CD8-positive, alpha-beta memory T cell (primary cell): Measurements from ENCODE around the gene CCDC136. TPM values are rescaled to one million over a fixed set of nuclear protein-coding genes. Genes with fewer than 3 reads are reported as not detected.

Source experiments
- CTCF ChIA-PET: fragments of 350-600 bp; sonication (Branson Sonifier 250); formaldehyde crosslinking; loops from one replicate; lab custom pipeline; 2021; ENCODE audit warnings: antibody characterized with exemption; lab: Charles Lee
- POLR2A ChIA-PET: fragments of 350-600 bp; sonication (Branson Sonifier 250); formaldehyde crosslinking; loops from one replicate; lab custom pipeline; 2021; ENCODE audit warnings: antibody characterized with exemption; lab: Charles Lee
- DNase-seq, 5 donors: peaks; one replicate each; pipeline versions ENCODE4 v3.0.0 to v3.0.0-alpha.2; 2020 to 2022; ENCODE audit warnings: mixed read lengths in 1 of 5
- H3K27ac ChIP-seq: one replicate; pipeline ENCODE4 v1.7.0; 2013; ENCODE audit warnings: low read depth, mild to moderate bottlenecking, low read length, moderate library complexity
- H3K27me3 ChIP-seq: 2 replicates; pipeline ENCODE4 v1.7.0; 2013; ENCODE audit warnings: low read length, mild to moderate bottlenecking; ENCODE audit not compliant: insufficient read depth, poor library complexity, severe bottlenecking
- H3K36me3 ChIP-seq: 2 replicates; pipeline ENCODE4 v1.7.0; 2013; ENCODE audit warnings: mild to moderate bottlenecking, low read length, moderate library complexity; ENCODE audit not compliant: insufficient read depth
- H3K4me1 ChIP-seq: 2 replicates; pipeline ENCODE4 v1.7.0; 2013; ENCODE audit warnings: mild to moderate bottlenecking, low read length, moderate library complexity; ENCODE audit not compliant: insufficient read depth
- H3K4me3 ChIP-seq: 2 replicates; pipeline ENCODE4 v1.7.0; 2013; ENCODE audit warnings: mild to moderate bottlenecking, low read length
- H3K9me3 ChIP-seq: 2 replicates; pipeline ENCODE4 v1.7.0; 2013; ENCODE audit warnings: mild to moderate bottlenecking, low read length
- H3K27ac Mint-ChIP-seq, 8 donors: one replicate each; pipeline ENCODE4 v1.8.0; 2020 to 2021; ENCODE audit warnings: mixed read lengths in 8 of 8, mild to moderate bottlenecking in 6 of 8, inconsistent platforms in 3 of 8, moderate library complexity in 3 of 8
- H3K27me3 Mint-ChIP-seq, 2 donors: one replicate each; pipeline ENCODE4 v1.8.0; 2020 to 2021; ENCODE audit warnings: mixed read lengths in 2 of 2, mild to moderate bottlenecking in 1 of 2, moderate library complexity in 1 of 2
- H3K36me3 Mint-ChIP-seq, 3 donors: one replicate each; pipeline ENCODE4 v1.8.0; 2020 to 2021; ENCODE audit warnings: mixed read lengths in 3 of 3, inconsistent platforms in 1 of 3, mild to moderate bottlenecking in 1 of 3
- H3K4me1 Mint-ChIP-seq, 3 donors: one replicate each; pipeline ENCODE4 v1.8.0; 2020 to 2021; ENCODE audit warnings: mixed read lengths in 3 of 3, inconsistent platforms in 1 of 3, mild to moderate bottlenecking in 1 of 3
- H3K4me3 Mint-ChIP-seq, 7 donors: one replicate each; pipeline ENCODE4 v1.8.0; 2020 to 2021; ENCODE audit warnings: mixed read lengths in 7 of 7, mild to moderate bottlenecking in 6 of 7, moderate library complexity in 4 of 7, inconsistent platforms in 2 of 7
- H3K9me3 Mint-ChIP-seq, 5 donors: one replicate each; pipeline ENCODE4 v1.8.0; 2020 to 2022; ENCODE audit warnings: mixed read lengths in 5 of 5, mild to moderate bottlenecking in 3 of 5, moderate library complexity in 2 of 5, inconsistent platforms in 1 of 5
- polyA plus RNA-seq: library from polyadenylated mRNA; unstranded; fragments of 300-500 nt; fragmentation: Illumina TruSeq; gene quantifications from one replicate; pipeline ENCODE4 v1.2.3, GENCODE V29; 2021
- total RNA-seq, 2 experiments: library from RNA; stranded (reverse); gene quantifications; one replicate each; pipeline ENCODE4 v1.2.3, GENCODE V29; 2021

CCDC136 gene
- total and polyA plus RNA-seq, 3 experiments from 2014 or later: 2.6 to 9.0 (median 8.7) TPM

DNA sequence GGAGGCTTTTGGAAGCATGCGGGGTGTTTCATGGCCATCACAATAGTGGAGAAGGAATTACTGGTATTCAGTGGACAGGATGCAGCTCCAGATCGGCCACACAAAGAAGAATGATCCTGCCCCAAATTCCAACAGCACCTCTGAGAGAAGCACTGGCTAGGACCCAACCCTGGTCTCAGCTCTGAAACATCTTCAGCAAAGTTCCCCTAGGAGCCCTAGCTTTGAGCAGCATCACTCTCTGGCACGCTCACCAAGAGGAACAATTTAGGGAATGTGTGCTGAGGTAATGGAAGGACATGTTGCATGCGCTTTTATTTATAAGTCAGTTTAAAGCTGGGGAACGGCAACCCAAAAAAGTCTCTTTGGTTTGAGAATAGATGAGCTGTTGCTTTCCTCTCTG lies 10.6 kb upstream of the CCDC136 start:
- peaks cover 0 to 10% (median 0%) of the 10 kb centered on the region in 3 donors for H3K36me3 Mint-ChIP-seq
- ChIA-PET POLR2A (no interaction called here), CTCF (no interaction called here)
- no peak overlapping the region for H3K27ac Mint-ChIP-seq
- H3K9me3 ChIP-seq: no peaks in the 10 kb centered on the region
- DNase-seq: no peak
- no peaks in the 10 kb centered on the region for H3K27me3 ChIP-seq
- H3K27me3 Mint-ChIP-seq: no peaks in the 10 kb centered on the region
- H3K4me3 Mint-ChIP-seq: no peak overlapping the region
- H3K27ac ChIP-seq: no peak overlapping the region
- no peak overlapping the region for H3K4me3 ChIP-seq
- H3K36me3 ChIP-seq: no peaks in the 10 kb centered on the region
- H3K4me1 ChIP-seq: no peaks in the 10 kb centered on the region
- H3K9me3 Mint-ChIP-seq: peaks cover 2 to 21% (median 19%) of the 10 kb centered on the region in 5 donors
- no peaks in the 10 kb centered on the region for H3K4me1 Mint-ChIP-seq

- Mint-ChIP-seq H3K36me3 (peaks cover 0 to 10% (median 0%) of the 10 kb centered on the region in 3 donors), H3K4me3 (no peak overlapping the region), H3K9me3 (peaks cover 2 to 21% (median 18%) of the 10 kb centered on the region in 5 donors), H3K27me3 (no peaks in the 10 kb centered on the region), H3K4me1 (no peaks in the 10 kb centered on the region), H3K27ac (no peak overlapping the region)
- Histone ChIP-seq H3K27ac (no peak overlapping the region), H3K4me1 (no peaks in the 10 kb centered on the region), H3K36me3 (no peaks in the 10 kb centered on the region), H3K27me3 (no peaks in the 10 kb centered on the region), H3K4me3 (no peak overlapping the region), H3K9me3 (no peaks in the 10 kb centered on the region)
- CTCF ChIA-PET: no interaction called here
- DNase-seq: no peak
- POLR2A ChIA-PET: no interaction called here
Measured at GRCh38 chr7:128781851-128782250, 9.9 kb upstream of the CCDC136 start.

DNA sequence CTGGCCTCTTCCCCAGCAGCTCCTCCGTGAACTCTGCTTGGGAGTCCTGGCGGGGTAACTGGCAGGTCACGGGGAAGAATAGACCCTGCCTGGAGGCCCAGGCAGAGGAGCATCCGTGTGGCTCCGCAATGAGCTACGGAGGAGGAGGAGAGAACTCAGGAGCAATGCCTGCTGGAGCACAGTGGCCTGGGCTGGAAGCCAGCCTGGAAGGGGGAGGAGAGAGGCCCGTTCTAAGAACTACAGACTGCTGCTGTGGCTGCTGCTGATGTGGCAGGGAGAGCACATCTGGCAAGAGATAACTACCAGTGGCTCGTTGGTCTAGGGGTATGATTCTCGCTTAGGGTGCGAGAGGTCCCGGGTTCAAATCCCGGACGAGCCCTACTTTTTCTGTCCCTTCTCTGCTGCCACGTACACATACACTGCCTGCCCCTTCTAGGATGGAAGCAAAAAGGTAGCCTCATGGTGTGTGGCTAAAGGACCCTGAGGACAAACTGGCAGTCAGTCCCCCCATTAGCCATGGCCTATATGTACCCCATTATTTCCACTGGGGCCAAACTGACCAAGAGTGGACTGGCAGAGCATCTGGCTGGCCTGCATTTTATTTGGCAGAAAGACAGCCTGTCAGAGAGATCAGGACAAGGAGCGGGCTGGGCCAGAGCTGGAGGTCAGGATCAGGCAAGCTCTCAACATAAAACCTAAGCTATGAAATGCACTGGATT lies 8.5 kb upstream of the CCDC136 start:
- peaks cover 0 to 5% (median 0%) of the 10 kb centered on the region in 3 donors for H3K4me1 Mint-ChIP-seq
- H3K36me3 Mint-ChIP-seq: peaks cover 0 to 3% (median 0%) of the 10 kb centered on the region in 3 donors
- Histone ChIP-seq H3K27ac (peak overlapping the region; percentile 16), H3K27me3 (no peaks in the 10 kb centered on the region), H3K36me3 (no peaks in the 10 kb centered on the region), H3K4me3 (no peak overlapping the region), H3K9me3 (no peaks in the 10 kb centered on the region), H3K4me1 (no peaks in the 10 kb centered on the region)
- no peaks in the 10 kb centered on the region for H3K27me3 Mint-ChIP-seq
- no peak for DNase-seq
- H3K27ac Mint-ChIP-seq: no peak overlapping the region
- ChIA-PET POLR2A (no interaction called here), CTCF (no interaction called here)
- H3K4me3 Mint-ChIP-seq: no peak overlapping the region
- H3K9me3 Mint-ChIP-seq: peaks cover 0 to 6% (median 4%) of the 10 kb centered on the region in 5 donors

- H3K27ac ChIP-seq: no peak overlapping the region
- H3K36me3 Mint-ChIP-seq: no peaks in the 10 kb centered on the region
- peaks cover 4 to 16% (median 7%) of the 10 kb centered on the region in 3 donors for H3K4me1 Mint-ChIP-seq
- H3K9me3 ChIP-seq: no peaks in the 10 kb centered on the region
- no peak overlapping the region for H3K4me3 ChIP-seq
- peak overlapping the region in 2 of 8 donors; percentile 4 to 82 for H3K27ac Mint-ChIP-seq
- no peaks in the 10 kb centered on the region for H3K36me3 ChIP-seq
- POLR2A ChIA-PET: interaction anchor here (0.5 kb wide), 1 partner anchor 11 kb away, joined by 3 read pairs; no protein-coding TSS in a partner anchor
- H3K27me3 ChIP-seq: no peaks in the 10 kb centered on the region
- CTCF ChIA-PET: no interaction called here
- no peaks in the 10 kb centered on the region for H3K9me3 Mint-ChIP-seq
- H3K4me3 Mint-ChIP-seq: no peak overlapping the region
- H3K27me3 Mint-ChIP-seq: no peaks in the 10 kb centered on the region
- DNase-seq: no peak
- no peaks in the 10 kb centered on the region for H3K4me1 ChIP-seq
Measured at GRCh38 chr7:128785738-128786137, 6.0 kb upstream of the CCDC136 start.

DNA sequence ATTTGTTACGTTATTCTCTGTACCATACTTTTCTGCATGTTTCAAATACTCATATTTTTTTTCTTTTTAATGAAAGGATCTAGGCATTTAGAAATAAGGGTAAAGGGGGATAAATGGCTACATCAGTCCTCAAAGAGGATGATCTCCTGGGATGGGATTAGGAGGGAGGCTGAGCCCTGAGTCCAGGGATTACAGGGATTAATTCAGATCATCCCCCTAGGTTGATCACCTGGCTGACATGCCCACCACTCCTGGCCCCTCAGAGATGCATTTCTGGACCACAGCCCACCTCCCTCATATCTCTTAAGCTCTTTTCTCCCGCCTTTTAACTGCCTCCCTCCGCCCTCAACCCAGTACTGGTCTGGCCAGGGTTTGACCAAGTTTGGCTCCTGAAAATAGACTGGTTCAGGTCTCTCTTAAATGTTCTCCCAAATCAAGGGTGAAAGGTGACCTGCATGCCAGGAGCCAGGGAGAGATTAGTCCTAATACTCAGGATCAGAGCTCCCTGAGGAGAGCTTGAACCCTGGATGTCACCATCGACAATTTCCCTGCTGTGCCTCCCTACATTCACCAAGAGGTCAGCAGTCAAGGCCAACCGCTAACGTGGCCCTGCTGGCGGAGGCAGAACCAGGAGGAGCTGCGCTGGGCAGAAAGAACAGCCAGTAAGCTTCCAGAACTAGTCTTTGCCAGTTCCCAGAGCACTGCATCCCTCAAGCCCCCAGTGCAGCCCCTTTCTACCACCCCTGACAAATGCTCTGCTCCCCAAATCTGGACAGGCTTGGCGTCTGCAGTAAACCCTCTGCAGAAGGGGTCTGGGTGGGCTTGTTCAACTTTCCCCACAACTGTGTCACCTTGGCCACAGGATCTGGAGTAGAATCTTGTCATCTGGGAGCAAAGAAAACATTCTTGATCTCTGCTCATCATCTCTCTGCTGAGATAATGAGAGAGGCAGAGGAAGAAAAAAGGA lies 3.0 kb upstream of the CCDC136 start:
- Histone ChIP-seq H3K27me3 (no peaks in the 10 kb centered on the region), H3K27ac (no peak overlapping the region), H3K4me1 (peaks cover 4% of the 10 kb centered on the region), H3K4me3 (no peak overlapping the region), H3K36me3 (no peaks in the 10 kb centered on the region), H3K9me3 (no peaks in the 10 kb centered on the region)
- no peaks in the 10 kb centered on the region for H3K9me3 Mint-ChIP-seq
- ChIA-PET POLR2A (no interaction called here), CTCF (no interaction called here)
- H3K36me3 Mint-ChIP-seq: no peaks in the 10 kb centered on the region
- H3K27ac Mint-ChIP-seq: peak overlapping the region in 5 of 8 donors; percentile 7 to 88 (median 38)
- H3K27me3 Mint-ChIP-seq: no peaks in the 10 kb centered on the region
- peak overlapping the region in 6 of 7 donors; percentile 82 to 95 (median 88) for H3K4me3 Mint-ChIP-seq
- H3K4me1 Mint-ChIP-seq: peaks cover 4 to 25% (median 13%) of the 10 kb centered on the region in 3 donors
- no peak for DNase-seq

- Histone ChIP-seq H3K27me3 (no peaks in the 10 kb centered on the region), H3K4me3 (peak overlapping the region; percentile 56), H3K36me3 (no peaks in the 10 kb centered on the region), H3K27ac (peak overlapping the region; percentile 7), H3K9me3 (no peaks in the 10 kb centered on the region), H3K4me1 (peaks cover 8% of the 10 kb centered on the region)
- Mint-ChIP-seq H3K36me3 (peaks cover 0 to 2% (median 0%) of the 10 kb centered on the region in 3 donors), H3K4me1 (peaks cover 4 to 25% (median 13%) of the 10 kb centered on the region in 3 donors), H3K27me3 (no peaks in the 10 kb centered on the region), H3K27ac (peak overlapping the region; percentile 26 to 97 (median 90)), H3K4me3 (peak overlapping the region; percentile 71 to 95 (median 88)), H3K9me3 (no peaks in the 10 kb centered on the region)
- CTCF ChIA-PET: interaction anchor here (1.1 kb wide), 1 partner anchor 93 kb away, joined by 3 read pairs; no protein-coding TSS in a partner anchor
- peak in 2 of 5 donors; percentile 14 to 58 for DNase-seq
- POLR2A ChIA-PET: interaction anchor here (0.8 to 1.3 kb wide), 5 partner anchors 40 to 70 kb away, joined by 3 to 7 read pairs (median 4); partner anchors contain the start of gene CALU
Measured at GRCh38 chr7:128790315-128791041, 1.3 kb upstream of the CCDC136 start.

- Mint-ChIP-seq H3K4me3 (peak overlapping the region; percentile 81 to 96 (median 85)), H3K36me3 (peaks cover 0 to 7% (median 0%) of the 10 kb centered on the region in 3 donors), H3K27ac (peak overlapping the region in 1 of 8 donors; percentile 7), H3K4me1 (peaks cover 4 to 25% (median 13%) of the 10 kb centered on the region in 3 donors), H3K27me3 (no peaks in the 10 kb centered on the region), H3K9me3 (no peaks in the 10 kb centered on the region)
- Histone ChIP-seq H3K9me3 (no peaks in the 10 kb centered on the region), H3K27ac (peak overlapping the region; percentile 51), H3K27me3 (no peaks in the 10 kb centered on the region), H3K4me1 (peaks cover 8% of the 10 kb centered on the region), H3K4me3 (peak overlapping the region; percentile 77), H3K36me3 (no peaks in the 10 kb centered on the region)
- no peak for DNase-seq
- ChIA-PET CTCF (no interaction called here), POLR2A (interaction anchor here (1.3 kb wide), 1 partner anchor 50 kb away, joined by 3 read pairs; no protein-coding TSS in a partner anchor)
Measured at GRCh38 chr7:128791972-128792327, 182 bp downstream of the CCDC136 start.
